Stomach (tissue), 4 donors: ENCODE data around the gene CD44.

ENCODE experiments used
- POLR2A ChIP-seq, 4 donors: fragments of 450-650 bp; IDR thresholded peaks; one replicate each; pipeline ENCODE4 v1.6.1; 2016; ENCODE audit warnings: antibody characterized with exemption in 4 of 4, control low read depth in 2 of 4, mild to moderate bottlenecking in 1 of 4, moderate library complexity in 1 of 4
- TF ChIP-seq, protein P1 (sequence below), 7 experiments: fragments of 450-650 bp in 4 of 7; fragments of 200-600 bp in 3 of 7; sonication (generic) in 3 of 7; IDR thresholded peaks; one replicate each; pipeline ENCODE4 v1.5.1; 2016 to 2019; ENCODE audit warnings: antibody characterized with exemption in 7 of 7, control low read depth in 2 of 7, mild to moderate bottlenecking in 1 of 7

DNA sequence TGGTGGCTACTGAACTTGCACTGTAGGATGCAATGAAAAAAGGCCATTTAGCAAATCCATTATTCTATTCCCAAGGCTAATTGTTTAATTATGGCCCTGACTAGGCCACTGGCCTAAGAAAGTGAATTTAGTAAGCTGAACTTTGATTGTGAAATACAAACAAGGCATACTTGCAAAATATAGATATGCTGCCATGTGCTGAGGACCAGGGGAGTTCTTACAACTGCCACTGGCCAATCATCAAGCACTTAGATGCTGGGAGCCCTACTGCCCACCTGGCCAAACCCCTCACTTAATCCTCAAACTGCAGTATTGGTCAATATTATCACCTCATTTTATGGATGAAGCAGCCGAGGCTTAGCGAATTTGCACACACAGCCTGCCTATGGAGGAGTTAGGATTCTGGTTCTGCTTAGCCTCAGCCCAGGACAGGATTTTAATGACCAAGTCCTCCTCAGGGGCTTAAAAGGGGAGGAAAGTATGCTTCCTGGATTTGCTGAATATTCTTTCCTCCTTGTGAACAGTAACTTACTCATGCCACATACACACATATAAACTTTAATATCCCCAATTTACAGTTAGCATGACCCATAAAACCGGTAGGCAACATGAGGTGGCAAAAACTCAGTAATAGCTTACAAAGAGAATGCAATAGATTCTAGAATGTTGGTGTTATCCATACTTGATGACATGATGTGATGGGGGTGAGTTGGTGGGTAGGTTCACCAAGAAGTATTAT lies 39.3 kb downstream of the CD44 start:
- TF ChIP-seq, protein P1, sequence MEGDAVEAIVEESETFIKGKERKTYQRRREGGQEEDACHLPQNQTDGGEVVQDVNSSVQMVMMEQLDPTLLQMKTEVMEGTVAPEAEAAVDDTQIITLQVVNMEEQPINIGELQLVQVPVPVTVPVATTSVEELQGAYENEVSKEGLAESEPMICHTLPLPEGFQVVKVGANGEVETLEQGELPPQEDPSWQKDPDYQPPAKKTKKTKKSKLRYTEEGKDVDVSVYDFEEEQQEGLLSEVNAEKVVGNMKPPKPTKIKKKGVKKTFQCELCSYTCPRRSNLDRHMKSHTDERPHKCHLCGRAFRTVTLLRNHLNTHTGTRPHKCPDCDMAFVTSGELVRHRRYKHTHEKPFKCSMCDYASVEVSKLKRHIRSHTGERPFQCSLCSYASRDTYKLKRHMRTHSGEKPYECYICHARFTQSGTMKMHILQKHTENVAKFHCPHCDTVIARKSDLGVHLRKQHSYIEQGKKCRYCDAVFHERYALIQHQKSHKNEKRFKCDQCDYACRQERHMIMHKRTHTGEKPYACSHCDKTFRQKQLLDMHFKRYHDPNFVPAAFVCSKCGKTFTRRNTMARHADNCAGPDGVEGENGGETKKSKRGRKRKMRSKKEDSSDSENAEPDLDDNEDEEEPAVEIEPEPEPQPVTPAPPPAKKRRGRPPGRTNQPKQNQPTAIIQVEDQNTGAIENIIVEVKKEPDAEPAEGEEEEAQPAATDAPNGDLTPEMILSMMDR (IDR thresholded peaks at IDR 0.05), result no peak
- TF ChIP-seq POLR2A (IDR thresholded peaks at IDR 0.05), result no peak
